Measurements from ENCODE around the gene CEP68.
"Not testable (repeated sequence)": the region's sequence is repeated elsewhere in the genome, so short reads cannot be mapped to it uniquely, and the experiment has no call there.

CEP68 gene

GRCh38 chr2:65056215-65057053 is at the start of gene CEP68:
Gene CEP68, plus strand, starts transcription at chr2:65056416. Its CDS starts 13,029 bp downstream, at chr2:65069445.
- DNase-seq = peak; percentile 97

- DNase-seq = no peak
Measured at GRCh38 chr2:65013776-65014175, 42.4 kb upstream of the CEP68 start.

- DNase-seq = no peak
Measured at GRCh38 chr2:65015731-65016130, 40.5 kb upstream of the CEP68 start.

GRCh38 chr2:65016789-65017188 is 39.4 kb upstream of the CEP68 start:
- DNase-seq = no peak

- DNase-seq = peak; percentile 91
Measured at GRCh38 chr2:65017335-65017734, 38.9 kb upstream of the CEP68 start.

- peak; percentile 98 for DNase-seq
Measured at GRCh38 chr2:65018141-65018582, 38.1 kb upstream of the CEP68 start.

- no peak for DNase-seq
Measured at GRCh38 chr2:65019010-65019409, 37.2 kb upstream of the CEP68 start.

- no peak for DNase-seq
Measured at GRCh38 chr2:65019675-65020195, 36.5 kb upstream of the CEP68 start.

- not testable (repeated sequence) for DNase-seq
Measured at GRCh38 chr2:65020251-65020650, 36.0 kb upstream of the CEP68 start.

GRCh38 chr2:65020943-65021528 is 35.2 kb upstream of the CEP68 start:
- DNase-seq = no peak

GRCh38 chr2:65021709-65022108 is 34.5 kb upstream of the CEP68 start:
- no peak for DNase-seq

- no peak for DNase-seq
Measured at GRCh38 chr2:65022189-65022588, 34.0 kb upstream of the CEP68 start.

- DNase-seq = no peak
Measured at GRCh38 chr2:65023742-65024141, 32.5 kb upstream of the CEP68 start.

GRCh38 chr2:65024149-65024829 is 31.9 kb upstream of the CEP68 start:
- peak; percentile 65 for DNase-seq

- peak; percentile 89 for DNase-seq
Measured at GRCh38 chr2:65025453-65026123, 30.6 kb upstream of the CEP68 start.

- no peak for DNase-seq
Measured at GRCh38 chr2:65026154-65026553, 30.1 kb upstream of the CEP68 start.

- DNase-seq = no peak
Measured at GRCh38 chr2:65026704-65027464, 29.3 kb upstream of the CEP68 start.

- peak; percentile 20 for DNase-seq
Measured at GRCh38 chr2:65027616-65028244, 28.5 kb upstream of the CEP68 start.

- DNase-seq = no peak
Measured at GRCh38 chr2:65030476-65031332, 25.5 kb upstream of the CEP68 start.

GRCh38 chr2:65031341-65032018 is 24.7 kb upstream of the CEP68 start:
- peak; percentile 21 for DNase-seq

All from MV-4-11 (cell line).